Measurements from ENCODE around the gene BCKDHA. TPM values are rescaled to one million over a fixed set of nuclear protein-coding genes. Genes with fewer than 3 reads are reported as not detected.
A peak's percentile ranks its signal among the peaks of the same experiment; 100 is the strongest.
"Not testable (repeated sequence)": the region's sequence is repeated elsewhere in the genome, so short reads cannot be mapped to it uniquely, and the experiment has no call there.

The BCKDHA gene
- total RNA-seq, 1 donor from 2014 or later: 36.1 TPM

GRCh38 chr19:41366089-41366488 lies 31.5 kb upstream of the BCKDHA start:
- no peak for DNase-seq (ENCODE audit: low read depth in 2 of 2)

GRCh38 chr19:41367848-41368301 lies 29.7 kb upstream of the BCKDHA start:
- peak in 1 of 2 donors; percentile 88 for DNase-seq (ENCODE audit: low read depth in 2 of 2)

- no peak for DNase-seq (ENCODE audit: low read depth in 2 of 2)
Observed at GRCh38 chr19:41369769-41370168, 27.8 kb upstream of the BCKDHA start.

GRCh38 chr19:41371119-41371518 lies 26.5 kb upstream of the BCKDHA start:
- not testable (repeated sequence) for DNase-seq (ENCODE audit: low read depth in 2 of 2)

- no peak for DNase-seq (ENCODE audit: low read depth in 2 of 2)
Observed at GRCh38 chr19:41371541-41371940, 26.1 kb upstream of the BCKDHA start.

GRCh38 chr19:41372501-41372900 lies 25.1 kb upstream of the BCKDHA start:
- DNase-seq (ENCODE audit: low read depth in 2 of 2): no peak

- peak in 1 of 2 donors; percentile 87 for DNase-seq (ENCODE audit: low read depth in 2 of 2)
Observed at GRCh38 chr19:41373993-41374392, 23.6 kb upstream of the BCKDHA start.

- peak; percentile 16 to 22 for DNase-seq (ENCODE audit: low read depth in 2 of 2)
Observed at GRCh38 chr19:41376241-41376997, 21.2 kb upstream of the BCKDHA start, which contains the start of gene TMEM91. TSS of gene TMEM91 (plus strand) at chr19:41376533. CDS start at chr19:41378310, 1,777 bp downstream.

- DNase-seq (ENCODE audit: low read depth in 2 of 2): no peak
Observed at GRCh38 chr19:41376998-41377365, 20.6 kb upstream of the BCKDHA start.

GRCh38 chr19:41377977-41378709 lies 19.5 kb upstream of the BCKDHA start:
- DNase-seq (ENCODE audit: low read depth in 2 of 2): no peak

GRCh38 chr19:41381536-41381935 lies 16.1 kb upstream of the BCKDHA start:
- not testable (repeated sequence) for DNase-seq (ENCODE audit: low read depth in 2 of 2)

- no peak for DNase-seq (ENCODE audit: low read depth in 2 of 2)
Observed at GRCh38 chr19:41384351-41384750, 13.3 kb upstream of the BCKDHA start.

GRCh38 chr19:41386442-41386841 lies 11.2 kb upstream of the BCKDHA start:
- no peak for DNase-seq (ENCODE audit: low read depth in 2 of 2)

GRCh38 chr19:41391618-41392017 lies 6.0 kb upstream of the BCKDHA start:
- no peak for DNase-seq (ENCODE audit: low read depth in 2 of 2)

GRCh38 chr19:41392775-41393174 lies 4.8 kb upstream of the BCKDHA start:
- DNase-seq (ENCODE audit: low read depth in 2 of 2): no peak

GRCh38 chr19:41395355-41395754 lies 2.3 kb upstream of the BCKDHA start:
- no peak for DNase-seq (ENCODE audit: low read depth in 2 of 2)

- no peak for DNase-seq (ENCODE audit: low read depth in 2 of 2)
Observed at GRCh38 chr19:41398050-41398418, 416 bp downstream of the BCKDHA start.

GRCh38 chr19:41398598-41398997 lies 980 bp downstream of the BCKDHA start:
- no peak for DNase-seq (ENCODE audit: low read depth in 2 of 2)

GRCh38 chr19:41399091-41399490 lies 1.5 kb downstream of the BCKDHA start:
- no peak for DNase-seq (ENCODE audit: low read depth in 2 of 2)

GRCh38 chr19:41399525-41399924 lies 1.9 kb downstream of the BCKDHA start:
- no peak for DNase-seq (ENCODE audit: low read depth in 2 of 2)

- peak in 1 of 2 donors; percentile 87 for DNase-seq (ENCODE audit: low read depth in 2 of 2)
Observed at GRCh38 chr19:41401483-41401882, 3.9 kb downstream of the BCKDHA start.

GRCh38 chr19:41402010-41402409 lies 4.4 kb downstream of the BCKDHA start:
- DNase-seq (ENCODE audit: low read depth in 2 of 2): peak in 1 of 2 donors; percentile 11
